Lung (tissue), 12 donors: ENCODE results near the gene MET. TPM values are rescaled to one million over a fixed set of nuclear protein-coding genes. Genes with fewer than 3 reads are reported as not detected.
A peak's percentile ranks its signal among the peaks of the same experiment; 100 is the strongest.

Source experiments
- ATAC-seq: fragments of 200-7000 bp; cut with Tn5 transposase; one replicate; pipeline ENCODE4 v1.9.1; 2020; ENCODE audit warnings: moderate number of reproducible peaks; ENCODE audit not compliant: insufficient read depth, low FRiP score
- DNase-seq, 3 donors: peaks; one replicate each; pipeline ENCODE4 v3.0.0-alpha.2; 2013 to 2017
- H3K27ac ChIP-seq, 2 donors: one replicate each; pipeline ENCODE4 v1.5.1; 2013; ENCODE audit warnings: mild to moderate bottlenecking in 2 of 2, moderate library complexity in 2 of 2, control low read depth in 1 of 2, inconsistent platforms in 1 of 2, low read depth in 1 of 2, low read length in 1 of 2
- H3K27me3 ChIP-seq, 3 donors: one replicate each; pipeline ENCODE4 v1.5.1; 2013; ENCODE audit warnings: low read length in 2 of 3; ENCODE audit not compliant: control insufficient read depth in 3 of 3, insufficient read depth in 3 of 3
- H3K36me3 ChIP-seq, 4 donors: one replicate each; pipeline ENCODE4 v1.5.1; 2013; ENCODE audit warnings: low read length in 4 of 4, mild to moderate bottlenecking in 1 of 4, moderate library complexity in 1 of 4; ENCODE audit not compliant: control insufficient read depth in 4 of 4, insufficient read depth in 4 of 4
- H3K4me1 ChIP-seq, 5 donors: one replicate each; pipeline ENCODE4 v1.5.1; 2013; ENCODE audit warnings: low read length in 5 of 5, mild to moderate bottlenecking in 2 of 5, moderate library complexity in 1 of 5; ENCODE audit not compliant: control insufficient read depth in 5 of 5, insufficient read depth in 5 of 5
- H3K4me3 ChIP-seq: one replicate; pipeline ENCODE4 v1.5.1; 2013; ENCODE audit warnings: mild to moderate bottlenecking, control low read depth, moderate library complexity
- H3K9ac ChIP-seq, 2 donors: one replicate each; pipeline ENCODE4 v1.5.1; 2013; ENCODE audit warnings: low read length in 2 of 2, control low read depth in 1 of 2; ENCODE audit not compliant: insufficient read depth in 1 of 2
- H3K9me3 ChIP-seq, 4 donors: one replicate each; pipeline ENCODE4 v1.5.1; 2013; ENCODE audit warnings: low read length in 3 of 4, mild to moderate bottlenecking in 1 of 4, moderate library complexity in 1 of 4; ENCODE audit not compliant: control insufficient read depth in 4 of 4, insufficient read depth in 3 of 4
- CTCF ChIP-seq: IDR thresholded peaks from 2 replicates; pipeline ENCODE4 v1.5.1; 2012; ENCODE audit warnings: mild to moderate bottlenecking; ENCODE audit errors: control extremely low read depth, extremely low read depth
- WGBS, 2 donors: extraction: QIAGEN DNeasy Blood & Tissue Kit; methylation state at CpG; one replicate each; pipeline ENCODE4 v1.1.7; 2013; 5-methylcytosine and 5-hydroxymethylcytosine counted together
- polyA plus RNA-seq, 2 donors: library from polyadenylated mRNA; stranded (reverse); fragments of 200-250 nt; gene quantifications; one replicate each; pipeline ENCODE4 v1.2.1, GENCODE V29; 2013
- total RNA-seq, 2 donors: library from RNA; depleted of rRNA in 1 of 2; stranded (reverse); fragments of >200 nt in 1 of 2; gene quantifications; one replicate each; pipeline ENCODE4 v1.2.1, GENCODE V29; 2014 to 2021
- donor health status: control.
- donor health status: control.
- donor health status: Bipolar disorder and iron deficiency.
- donor health status: healthy.
- donor health status: DM: yes; HTN: yes; CAD: no.

The MET gene
- total and polyA plus RNA-seq, 4 donors: 16.3 to 106 (median 41.5) TPM

- Histone ChIP-seq H3K36me3 (peaks cover 0 to 5% (median 2%) of the 10 kb centered on the region in 4 donors), H3K27ac (no peak overlapping the region), H3K27me3 (no peaks in the 10 kb centered on the region), H3K9me3 (no peaks in the 10 kb centered on the region), H3K9ac (no peak overlapping the region), H3K4me3 (no peak overlapping the region), H3K4me1 (peaks cover 0 to 65% (median 25%) of the 10 kb centered on the region in 5 donors)
- DNase-seq: no peak
- WGBS, 2 donors: 84 to 92% methylated on average over 3 of the region's 3 CpGs
- ATAC-seq: peak; percentile 30
- no peak for TF ChIP-seq CTCF
These were observed 104.8 kb downstream of the MET start for GRCh38 chr7:116776610-116777289.

GRCh38 chr7:116777651-116778281, 105.8 kb downstream of the MET start:
- Histone ChIP-seq H3K27ac (no peak overlapping the region), H3K36me3 (peaks cover 0 to 5% (median 2%) of the 10 kb centered on the region in 4 donors), H3K4me1 (peaks cover 0 to 75% (median 25%) of the 10 kb centered on the region in 5 donors), H3K27me3 (no peaks in the 10 kb centered on the region), H3K9ac (no peak overlapping the region), H3K4me3 (no peak overlapping the region), H3K9me3 (no peaks in the 10 kb centered on the region)
- ATAC-seq (no peak), DNase-seq (peak; percentile 72 to 95 (median 93))
- WGBS, 2 donors: 83 to 86% methylated on average over 3 of the region's 3 CpGs
- TF ChIP-seq CTCF: no peak

GRCh38 chr7:116779216-116779615, 107.2 kb downstream of the MET start:
- H3K4me1 ChIP-seq: peaks cover 0 to 75% (median 29%) of the 10 kb centered on the region in 5 donors
- H3K9me3 ChIP-seq: no peaks in the 10 kb centered on the region
- H3K27me3 ChIP-seq: no peaks in the 10 kb centered on the region
- no peak overlapping the region for H3K27ac ChIP-seq
- ATAC-seq (no peak), DNase-seq (peak in 1 of 3 donors; percentile 25)
- H3K4me3 ChIP-seq: no peak overlapping the region
- H3K36me3 ChIP-seq: peaks cover 0 to 11% (median 1%) of the 10 kb centered on the region in 4 donors
- WGBS, 2 donors: 64 to 67% methylated on average over 4 of the region's 4 CpGs
- no peak overlapping the region for H3K9ac ChIP-seq
- TF ChIP-seq CTCF: no peak
